ENCODE data around the gene NUSAP1. TPM values are rescaled to one million over a fixed set of nuclear protein-coding genes. Genes with fewer than 3 reads are reported as not detected.
"Not testable (repeated sequence)": the region's sequence is repeated elsewhere in the genome, so short reads cannot be mapped to it uniquely, and the experiment has no call there.

The NUSAP1 gene
- total RNA-seq, 1 donor from 2014 or later: 7.0 TPM

GRCh38 chr15:41286665-41287333 lies 45.9 kb upstream of the NUSAP1 start:
- no peaks in the 10 kb centered on the region for H3K9me3 ChIP-seq
- intact Hi-C loops (cut with DNase I): no loop called here
- no peak for TF ChIP-seq CTCF (IDR thresholded peaks at IDR 0.05)
- no peak overlapping the region for H3K4me3 ChIP-seq
- no peak for DNase-seq
- no peak overlapping the region for H3K27ac ChIP-seq
- ATAC-seq: no peak
- H3K36me3 ChIP-seq: peaks cover 50% of the 10 kb centered on the region
- no peaks in the 10 kb centered on the region for H3K27me3 ChIP-seq (ENCODE audit: low read depth)
- H3K4me1 ChIP-seq: peaks cover 37% of the 10 kb centered on the region

GRCh38 chr15:41288464-41288863 lies 44.2 kb upstream of the NUSAP1 start:
- H3K27me3 ChIP-seq (ENCODE audit: low read depth): no peaks in the 10 kb centered on the region
- DNase-seq: no peak
- intact Hi-C loops (cut with DNase I): no loop called here
- H3K9me3 ChIP-seq: no peaks in the 10 kb centered on the region
- ATAC-seq: no peak
- H3K36me3 ChIP-seq: peaks cover 56% of the 10 kb centered on the region
- peaks cover 33% of the 10 kb centered on the region for H3K4me1 ChIP-seq
- no peak for TF ChIP-seq CTCF (IDR thresholded peaks at IDR 0.05)
- H3K4me3 ChIP-seq: no peak overlapping the region
- no peak overlapping the region for H3K27ac ChIP-seq

DNA sequence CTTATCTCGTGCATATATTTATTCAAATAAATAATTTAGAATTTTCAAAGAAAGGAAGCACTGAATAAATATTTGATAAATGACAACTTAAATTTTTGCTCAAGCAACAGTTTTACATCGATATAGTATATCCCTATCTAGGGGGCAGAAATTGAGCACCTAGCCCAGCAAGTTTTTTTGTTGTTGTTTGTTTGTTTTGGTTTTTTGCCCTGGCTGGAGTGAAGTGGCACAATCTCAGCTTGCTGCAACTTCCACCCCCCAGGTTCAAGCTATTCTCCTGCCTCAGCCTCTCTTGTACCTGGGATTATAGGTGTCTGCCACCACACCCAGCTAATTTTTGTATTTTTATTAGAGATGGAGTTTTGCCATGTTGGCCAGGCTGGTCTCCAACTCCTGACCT lies 42.7 kb upstream of the NUSAP1 start:
- Histone ChIP-seq H3K27ac (no peak overlapping the region), H3K9me3 (no peaks in the 10 kb centered on the region), H3K4me1 (peaks cover 30% of the 10 kb centered on the region), H3K27me3 (ENCODE audit: low read depth) (no peaks in the 10 kb centered on the region), H3K36me3 (peaks cover 67% of the 10 kb centered on the region), H3K4me3 (no peak overlapping the region)
- no peak for TF ChIP-seq CTCF (IDR thresholded peaks at IDR 0.05)
- DNase-seq: no peak
- no peak for ATAC-seq
- intact Hi-C loops (cut with DNase I): no loop called here

- ATAC-seq: peak; percentile 67 to 85
- H3K9me3 ChIP-seq: no peaks in the 10 kb centered on the region
- no peak overlapping the region for H3K4me3 ChIP-seq
- intact Hi-C loops (cut with DNase I): no loop called here
- peaks cover 19% of the 10 kb centered on the region for H3K4me1 ChIP-seq
- H3K27me3 ChIP-seq (ENCODE audit: low read depth): no peaks in the 10 kb centered on the region
- peak; percentile 71 for DNase-seq
- H3K27ac ChIP-seq: peak overlapping the region; percentile 31
- peaks cover 66% of the 10 kb centered on the region for H3K36me3 ChIP-seq
- TF ChIP-seq CTCF (IDR thresholded peaks at IDR 0.05): no peak
These were observed 41.5 kb upstream of the NUSAP1 start for GRCh38 chr15:41291065-41291631.

DNA sequence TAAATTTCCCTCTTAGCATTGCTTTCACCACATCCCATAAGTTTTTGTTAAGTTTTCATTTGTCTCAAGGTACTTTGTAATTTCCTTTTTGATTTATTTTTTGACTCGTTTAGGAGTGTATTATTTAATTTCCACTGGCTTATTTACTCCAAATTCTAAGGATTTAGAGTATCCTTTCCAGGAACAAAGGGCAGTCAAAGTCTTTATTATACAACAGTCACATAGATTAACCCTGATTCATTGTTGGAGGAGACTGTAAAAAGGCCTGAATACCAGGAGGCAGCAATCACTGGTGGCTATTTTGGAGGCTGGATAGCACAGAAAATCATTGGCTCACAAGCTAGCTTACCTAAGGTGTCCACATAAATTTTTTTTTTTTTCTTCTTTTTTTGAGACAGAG lies 40.2 kb upstream of the NUSAP1 start:
- no peak for DNase-seq
- Histone ChIP-seq H3K27ac (no peak overlapping the region), H3K27me3 (ENCODE audit: low read depth) (no peaks in the 10 kb centered on the region), H3K9me3 (no peaks in the 10 kb centered on the region), H3K4me3 (no peak overlapping the region), H3K36me3 (peaks cover 64% of the 10 kb centered on the region), H3K4me1 (peaks cover 5% of the 10 kb centered on the region)
- intact Hi-C loops (cut with DNase I): no loop called here
- TF ChIP-seq CTCF (IDR thresholded peaks at IDR 0.05): no peak
- ATAC-seq: no peak

GRCh38 chr15:41301139-41301538 lies 31.5 kb upstream of the NUSAP1 start:
- ATAC-seq: not testable (repeated sequence)

More at GRCh38 chr15:41301139-41301538, 31.5 kb upstream of the NUSAP1 start:
- intact Hi-C loops (cut with DNase I); H3K27me3 ChIP-seq (ENCODE audit: low read depth); DNase-seq; H3K4me3 ChIP-seq; H3K4me1 ChIP-seq; H3K9me3 ChIP-seq; H3K27ac ChIP-seq: not testable (repeated sequence)
- H3K36me3 ChIP-seq: peaks cover 39% of the 10 kb centered on the region
